ENCODE data around the gene TBC1D22A. TPM values are rescaled to one million over a fixed set of nuclear protein-coding genes. Genes with fewer than 3 reads are reported as not detected.

TBC1D22A gene
- total and polyA plus RNA-seq, 9 of the 15 experiments (the other 6 are each of a cell fraction or from before 2014, with no cell fraction given), result 0.20 to 11.5 (median 5.2) TPM

- no peak overlapping the region for H3K27ac ChIP-seq (ENCODE audit: extremely low read depth, low read depth, low read length)
- no peak overlapping the region for H3K9ac ChIP-seq (ENCODE audit: insufficient read depth in 1 of 2, low read depth in 2 of 2, low read length in 2 of 2)
- ATAC-seq, result no peak
- DNase-seq (ENCODE audit: extremely low read depth in 1 of 4, low spot score in 3 of 4), result no peak
- no peaks in the 10 kb centered on the region for H3K9me1 ChIP-seq (ENCODE audit: control insufficient read depth, insufficient read depth, low read length)
- ChIA-PET POLR2A (no interaction called here), CTCF (ENCODE audit: low intra/inter-chr PET ratio) (no interaction called here)
- no peak overlapping the region for H3K4me2 ChIP-seq (ENCODE audit: insufficient read depth, low read length)
- intact Hi-C loops (cut with micrococcal nuclease) (no loop called here), in situ Hi-C loops (cut with MboI) (no loop called here)
- H3K4me1 ChIP-seq (replicated peaks in 1 of 2; ENCODE audit: control insufficient read depth in 2 of 2, insufficient read depth in 2 of 2, low read length in 2 of 2), result no peaks in the 10 kb centered on the region; a peak in 1 of 5 replicates
- no peak for FAIRE-seq
- no peaks in the 10 kb centered on the region for H3K27me3 ChIP-seq (ENCODE audit: control insufficient read depth in 2 of 2, insufficient read depth in 2 of 2, low read length in 2 of 2)
- no peak overlapping the region for H3K4me3 ChIP-seq
- peaks cover 2% of the 10 kb centered on the region for H3K9me3 ChIP-seq (replicated peaks; ENCODE audit: control insufficient read depth, insufficient read depth, low read depth, low read length)
- H4K20me1 ChIP-seq (replicated peaks; ENCODE audit: control insufficient read depth, insufficient read depth, low read length), result no peaks in the 10 kb centered on the region
- BruUV-seq (replicated peaks), result no TSS peak
- 73% methylated on average over 8 of the region's 8 CpGs for WGBS (ENCODE audit: insufficient coverage, low coverage, missing lambda C conversion rate)
- H2AFZ ChIP-seq (ENCODE audit: low read depth, low read length), result no peak overlapping the region
- TF ChIP-seq ZNF644 (tag; IDR thresholded peaks at IDR 0.05; ENCODE audit: low read depth) (no peak), ZNF280A (IDR thresholded peaks at IDR 0.05; ENCODE audit: low read depth, partially characterized antibody) (no peak), HDAC3 (IDR thresholded peaks at IDR 0.05; ENCODE audit: borderline replicate concordance, partially characterized antibody) (no peak), TCFL5 (CRISPR knock-in tag; conservative IDR thresholded peaks at IDR 0.05) (no peak), HINFP (tag; conservative IDR thresholded peaks at IDR 0.05; ENCODE audit: low read depth) (no peak), BRCA1 (IDR thresholded peaks at IDR 0.05) (no peak), BRCA1 (CRISPR knock-in tag; IDR thresholded peaks at IDR 0.05) (no peak), ZNF57 (CRISPR knock-in tag; IDR thresholded peaks at IDR 0.05) (no peak), ILK (tag; IDR thresholded peaks at IDR 0.05; ENCODE audit: borderline replicate concordance, low read depth) (no peak)
- no peaks in the 10 kb centered on the region for H3K79me2 ChIP-seq (ENCODE audit: control insufficient read depth, insufficient read depth, low read length)
- no peaks in the 10 kb centered on the region; the same call in 2 of the 3 replicates for H3K36me3 ChIP-seq (ENCODE audit: control insufficient read depth, insufficient read depth, low read length)
These were observed 68.4 kb downstream of the TBC1D22A start for GRCh38 chr22:46830841-46831240.

Data from K562 (cell line).